Ureter (tissue), 1 donor: ENCODE data around the gene CHTOP. TPM values are rescaled to one million over a fixed set of nuclear protein-coding genes. Genes with fewer than 3 reads are reported as not detected.
"Not testable (repeated sequence)": the region's sequence is repeated elsewhere in the genome, so short reads cannot be mapped to it uniquely, and the experiment has no call there.

Experiments
- DNase-seq: peaks from one replicate; pipeline ENCODE4 v3.0.0-alpha.2; 2020; ENCODE audit warnings: low spot score
- total RNA-seq: library from RNA; stranded (reverse); gene quantifications from one replicate; pipeline ENCODE4 v1.2.4, GENCODE V29; 2023
- donor health status: DM: yes; HTN: yes; CAD: no.

CHTOP gene
- total RNA-seq, 1 donor from 2014 or later: 91.7 TPM

GRCh38 chr1:153659175-153659534 is 25.3 kb downstream of the CHTOP start:
- DNase-seq: no peak

- no peak for DNase-seq
These were observed 25.8 kb downstream of the CHTOP start for GRCh38 chr1:153659656-153660055.

- no peak for DNase-seq
These were observed 27.3 kb downstream of the CHTOP start for GRCh38 chr1:153661111-153661708.

- no peak for DNase-seq
These were observed 28.4 kb downstream of the CHTOP start for GRCh38 chr1:153662269-153662668.

GRCh38 chr1:153663211-153663610 is 29.3 kb downstream of the CHTOP start:
- DNase-seq: no peak

DNA sequence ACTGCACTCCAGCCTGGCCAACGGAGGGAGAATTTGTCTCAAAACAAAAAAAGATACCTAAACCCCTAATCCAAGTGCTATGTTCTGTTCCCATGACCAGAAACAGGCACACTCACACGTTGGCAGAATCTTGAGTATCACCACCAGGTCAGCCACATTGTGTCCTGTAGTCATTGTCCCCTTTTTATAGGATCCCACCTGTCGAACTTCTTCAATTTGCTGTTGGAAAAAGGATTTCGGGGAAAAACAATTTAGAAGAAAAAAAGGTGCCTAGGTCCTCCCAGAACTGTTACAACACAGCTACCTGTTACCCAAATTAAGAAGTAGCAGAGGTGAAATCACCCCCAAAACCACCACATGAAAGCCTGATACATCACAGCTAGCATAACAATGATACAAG is 33.6 kb downstream of the CHTOP start:
- no peak for DNase-seq

DNA sequence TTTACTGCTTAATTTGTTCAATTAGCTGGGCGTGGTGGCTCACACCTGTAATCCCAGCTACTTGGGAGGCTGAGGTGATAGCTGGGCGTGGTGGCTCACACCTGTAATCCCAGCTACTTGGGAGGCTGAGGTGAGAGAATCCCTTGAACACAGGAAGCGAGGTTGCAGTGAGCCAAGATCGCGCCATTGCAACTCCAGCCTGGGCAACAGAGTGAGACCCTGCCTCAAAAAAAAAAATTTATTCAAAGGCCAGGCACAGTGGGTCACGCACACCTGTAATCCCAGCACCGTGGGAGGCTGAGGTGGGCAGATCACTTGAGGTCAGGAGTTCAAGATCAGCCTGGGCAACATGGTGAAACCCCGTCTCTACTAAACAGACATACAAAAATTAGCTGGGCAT is 34.8 kb downstream of the CHTOP start:
- DNase-seq: not testable (repeated sequence)

DNA sequence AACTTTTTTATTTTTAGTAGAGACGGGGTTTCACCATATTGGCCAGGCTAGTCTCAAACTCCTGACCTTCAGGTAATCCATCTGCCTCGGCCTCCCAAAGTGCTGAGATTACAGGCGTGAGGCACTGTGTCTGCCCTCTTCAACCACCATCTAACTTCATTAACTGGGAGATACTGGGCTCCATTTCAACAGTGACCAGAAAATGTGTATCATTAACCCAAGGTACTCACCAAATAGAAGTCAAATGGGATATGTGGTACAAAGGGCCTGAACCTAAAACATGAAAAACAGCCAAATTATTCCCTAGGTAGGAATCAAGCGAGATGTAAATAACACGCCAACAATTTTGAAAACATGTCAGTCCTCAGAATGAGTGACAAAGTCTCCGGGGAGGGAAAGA is 35.7 kb downstream of the CHTOP start:
- DNase-seq: no peak

GRCh38 chr1:153670257-153670858 is 36.5 kb downstream of the CHTOP start:
- no peak for DNase-seq

DNA sequence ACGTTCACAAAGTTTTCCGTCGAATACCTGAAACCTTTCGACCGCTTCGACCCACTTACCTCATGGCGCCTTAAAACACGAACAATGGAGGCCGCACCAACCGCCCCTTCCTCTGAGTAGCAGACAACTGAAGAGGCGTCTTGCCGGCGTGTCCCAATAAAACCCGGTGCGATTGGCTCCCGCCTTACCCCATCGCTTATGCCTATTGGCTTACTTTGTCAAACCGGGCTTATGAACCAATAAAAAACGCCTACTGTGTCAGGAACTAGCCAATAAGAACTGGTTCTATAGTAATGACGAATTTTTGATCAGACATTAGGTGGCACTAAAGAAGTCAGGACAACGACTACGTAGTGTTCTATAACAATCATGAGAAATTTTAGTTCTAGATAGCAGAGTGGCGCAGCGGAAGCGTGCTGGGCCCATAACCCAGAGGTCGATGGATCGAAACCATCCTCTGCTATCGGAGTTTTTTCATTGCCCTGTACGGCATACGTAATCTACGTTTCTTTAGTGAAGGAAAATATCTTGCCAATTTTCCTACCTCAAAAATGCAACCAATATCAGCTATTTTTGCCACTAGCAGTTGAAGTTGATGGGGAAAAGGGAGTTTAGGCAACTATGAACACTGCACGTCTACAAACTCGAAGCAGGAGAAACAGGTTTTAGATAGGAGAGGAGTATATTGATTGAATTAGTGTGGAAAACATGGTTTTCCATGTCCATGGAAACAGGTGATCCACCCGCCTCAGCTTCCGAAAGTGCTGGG is 37.2 kb downstream of the CHTOP start, which contains the start of gene ILF2:
TSS of gene ILF2 (minus strand) at position 135 of the 769 bp plus-strand sequence. CDS start at position 64, 71 bp downstream.
- DNase-seq: peak; percentile 99

DNA sequence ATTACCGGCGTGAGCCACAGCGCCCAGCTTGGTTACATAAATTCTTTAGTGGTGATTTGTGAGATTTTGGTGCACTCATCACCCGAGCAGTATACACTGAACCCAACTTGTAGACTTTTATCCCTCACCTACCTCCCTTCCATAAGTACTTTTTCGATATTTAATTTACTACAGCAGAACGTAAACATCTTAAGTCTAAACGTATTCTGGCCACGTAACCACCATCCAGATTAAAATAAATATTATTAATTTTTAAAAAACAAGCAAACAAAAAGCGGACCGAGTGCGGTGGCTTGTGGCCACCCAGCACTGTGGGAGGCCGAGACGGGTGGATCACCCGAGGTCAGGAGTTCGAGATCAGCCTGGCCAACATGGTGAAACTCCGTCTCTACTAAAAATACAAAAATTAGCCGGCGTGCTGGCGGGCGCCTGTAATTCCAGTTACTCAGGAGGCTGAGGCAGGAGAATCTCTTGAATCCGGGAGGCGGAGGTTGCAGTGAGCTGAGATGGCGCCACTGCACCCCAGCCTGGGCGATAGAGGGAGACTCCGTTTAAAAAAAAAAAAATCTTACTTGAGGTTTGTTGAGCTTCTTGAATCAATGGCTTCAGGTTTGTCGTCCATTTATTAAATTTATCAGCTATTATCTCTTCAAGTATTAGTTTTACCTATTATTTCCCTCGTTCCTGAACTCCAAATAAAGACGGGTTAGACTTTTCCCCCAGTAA is 37.9 kb downstream of the CHTOP start:
- peak; percentile 59 for DNase-seq

DNA sequence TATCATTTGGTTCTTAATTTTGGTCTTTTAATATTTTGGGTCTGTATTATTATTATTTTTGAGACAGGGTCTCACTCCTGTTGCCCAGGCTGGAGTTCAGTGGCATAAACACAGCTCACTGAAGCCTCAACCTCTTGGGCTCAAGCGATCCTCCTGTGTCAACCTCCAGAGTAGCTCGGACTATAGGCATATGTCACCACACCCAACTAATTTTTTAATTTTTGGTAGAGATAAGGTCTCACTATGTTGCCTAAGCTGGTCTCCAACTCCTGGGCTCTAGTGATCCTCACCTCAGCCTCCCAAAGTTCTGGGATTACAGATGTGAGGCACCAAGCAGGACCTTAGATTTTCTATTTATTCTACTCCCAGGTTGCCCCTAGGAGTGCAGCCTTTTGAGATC is 39.6 kb downstream of the CHTOP start:
- no peak for DNase-seq

DNA sequence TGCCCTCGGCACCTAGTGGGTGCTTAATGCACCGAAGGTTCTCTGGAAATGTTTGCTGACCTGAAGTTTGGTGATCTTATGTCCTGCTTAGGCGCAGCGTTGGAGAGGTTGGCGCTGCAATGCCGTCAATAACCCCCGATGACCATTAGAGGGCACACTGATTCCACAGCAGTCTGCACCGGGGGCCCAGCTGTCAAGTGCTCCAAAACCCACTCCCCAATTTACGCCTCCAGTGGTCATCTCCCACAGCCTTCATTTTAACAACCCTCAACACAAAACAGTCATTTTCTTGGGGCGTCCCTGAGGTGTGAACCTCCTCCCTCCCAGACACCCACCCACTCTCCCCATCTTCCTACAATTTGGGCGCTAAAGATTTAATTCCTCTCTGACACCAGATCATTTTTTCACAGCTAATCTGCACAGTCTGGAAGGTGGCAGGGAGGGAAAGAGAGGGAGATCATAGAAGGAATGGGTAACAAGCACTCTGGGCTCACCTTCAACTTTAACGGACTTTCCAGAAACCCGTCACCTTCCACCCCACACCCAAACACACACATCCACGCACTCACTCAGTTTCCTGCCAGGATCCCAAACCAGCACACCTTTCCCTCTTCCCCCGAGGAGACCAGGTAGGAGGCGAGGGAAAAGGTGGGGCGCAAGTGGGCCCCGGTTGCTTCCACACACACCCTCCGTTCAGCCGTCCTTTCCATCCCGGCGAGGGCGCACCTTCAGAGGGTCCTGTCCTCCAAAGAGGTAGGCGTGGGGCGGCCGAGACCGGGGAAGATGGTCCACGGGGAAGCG is 44.1 kb downstream of the CHTOP start:
- DNase-seq: peak; percentile 60

DNA sequence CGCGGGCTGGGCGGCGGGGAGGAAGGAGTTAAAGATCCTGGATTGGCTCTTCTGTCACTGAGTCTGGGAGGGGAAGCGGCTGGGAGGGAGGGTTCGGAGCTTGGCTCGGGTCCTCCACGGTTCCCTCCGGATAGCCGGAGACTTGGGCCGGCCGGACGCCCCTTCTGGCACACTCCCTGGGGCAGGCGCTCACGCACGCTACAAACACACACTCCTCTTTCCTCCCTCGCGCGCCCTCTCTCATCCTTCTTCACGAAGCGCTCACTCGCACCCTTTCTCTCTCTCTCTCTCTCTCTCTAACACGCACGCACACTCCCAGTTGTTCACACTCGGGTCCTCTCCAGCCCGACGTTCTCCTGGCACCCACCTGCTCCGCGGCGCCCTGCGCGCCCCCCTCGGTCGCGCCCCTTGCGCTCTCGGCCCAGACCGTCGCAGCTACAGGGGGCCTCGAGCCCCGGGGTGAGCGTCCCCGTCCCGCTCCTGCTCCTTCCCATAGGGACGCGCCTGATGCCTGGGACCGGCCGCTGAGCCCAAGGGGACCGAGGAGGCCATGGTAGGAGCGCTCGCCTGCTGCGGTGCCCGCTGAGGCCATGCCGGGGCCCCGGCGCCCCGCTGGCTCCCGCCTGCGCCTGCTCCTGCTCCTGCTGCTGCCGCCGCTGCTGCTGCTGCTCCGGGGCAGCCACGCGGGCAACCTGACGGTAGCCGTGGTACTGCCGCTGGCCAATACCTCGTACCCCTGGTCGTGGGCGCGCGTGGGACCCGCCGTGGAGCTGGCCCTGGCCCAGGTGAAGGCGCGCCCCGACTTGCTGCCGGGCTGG is 44.9 kb downstream of the CHTOP start, which contains the start of gene NPR1:
TSS of gene NPR1 (plus strand) at position 170 of the 818 bp plus-strand sequence. CDS start at position 591, 421 bp downstream.
- peak; percentile 63 for DNase-seq

DNA sequence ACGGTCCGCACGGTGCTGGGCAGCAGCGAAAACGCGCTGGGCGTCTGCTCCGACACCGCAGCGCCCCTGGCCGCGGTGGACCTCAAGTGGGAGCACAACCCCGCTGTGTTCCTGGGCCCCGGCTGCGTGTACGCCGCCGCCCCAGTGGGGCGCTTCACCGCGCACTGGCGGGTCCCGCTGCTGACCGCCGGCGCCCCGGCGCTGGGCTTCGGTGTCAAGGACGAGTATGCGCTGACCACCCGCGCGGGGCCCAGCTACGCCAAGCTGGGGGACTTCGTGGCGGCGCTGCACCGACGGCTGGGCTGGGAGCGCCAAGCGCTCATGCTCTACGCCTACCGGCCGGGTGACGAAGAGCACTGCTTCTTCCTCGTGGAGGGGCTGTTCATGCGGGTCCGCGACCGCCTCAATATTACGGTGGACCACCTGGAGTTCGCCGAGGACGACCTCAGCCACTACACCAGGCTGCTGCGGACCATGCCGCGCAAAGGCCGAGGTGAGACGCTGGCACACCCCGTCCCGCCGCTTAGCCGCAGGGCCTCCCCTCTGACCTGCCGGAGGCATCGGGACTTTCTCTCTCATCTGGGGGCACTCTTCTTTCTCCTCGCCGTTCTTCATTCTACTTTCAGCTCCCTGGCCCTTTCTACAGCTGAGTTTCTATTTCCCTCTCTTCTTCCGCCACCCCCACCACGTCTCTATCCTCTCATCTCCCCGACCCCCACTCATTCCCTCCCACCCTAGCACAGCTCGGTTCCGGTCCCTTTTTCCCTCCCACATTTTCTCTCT is 45.7 kb downstream of the CHTOP start:
- no peak for DNase-seq

GRCh38 chr1:153680120-153680403 is 46.2 kb downstream of the CHTOP start:
- no peak for DNase-seq

- DNase-seq: no peak
These were observed 48.9 kb downstream of the CHTOP start for GRCh38 chr1:153682730-153683129.

DNA sequence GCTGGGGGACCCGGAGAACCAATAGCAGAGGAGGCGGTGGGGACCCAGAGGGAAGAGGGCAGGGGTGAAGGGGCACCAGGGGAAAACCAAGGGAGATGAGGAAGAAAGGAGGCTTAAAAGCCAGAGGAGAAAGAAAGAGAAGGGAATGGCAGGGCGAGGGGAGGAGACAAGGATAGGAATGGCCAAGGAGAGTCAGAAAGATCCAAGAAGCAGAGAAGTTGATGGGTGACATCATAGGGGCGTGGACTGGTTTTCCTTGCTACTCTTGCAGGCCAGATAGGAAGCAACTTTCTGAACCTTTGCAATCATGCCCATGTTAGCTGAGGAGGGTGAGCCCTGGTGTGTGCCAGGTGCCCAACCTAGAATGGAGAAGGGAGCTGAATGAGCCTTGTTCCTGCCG is 50.0 kb downstream of the CHTOP start:
- DNase-seq: no peak

GRCh38 chr1:153684892-153685291 is 51.0 kb downstream of the CHTOP start:
- no peak for DNase-seq
